ENCODE results near the gene RAB7B. TPM values are rescaled to one million over a fixed set of nuclear protein-coding genes. Genes with fewer than 3 reads are reported as not detected.

The RAB7B gene
- total RNA-seq, 1 experiment from 2014 or later = not detected

DNA sequence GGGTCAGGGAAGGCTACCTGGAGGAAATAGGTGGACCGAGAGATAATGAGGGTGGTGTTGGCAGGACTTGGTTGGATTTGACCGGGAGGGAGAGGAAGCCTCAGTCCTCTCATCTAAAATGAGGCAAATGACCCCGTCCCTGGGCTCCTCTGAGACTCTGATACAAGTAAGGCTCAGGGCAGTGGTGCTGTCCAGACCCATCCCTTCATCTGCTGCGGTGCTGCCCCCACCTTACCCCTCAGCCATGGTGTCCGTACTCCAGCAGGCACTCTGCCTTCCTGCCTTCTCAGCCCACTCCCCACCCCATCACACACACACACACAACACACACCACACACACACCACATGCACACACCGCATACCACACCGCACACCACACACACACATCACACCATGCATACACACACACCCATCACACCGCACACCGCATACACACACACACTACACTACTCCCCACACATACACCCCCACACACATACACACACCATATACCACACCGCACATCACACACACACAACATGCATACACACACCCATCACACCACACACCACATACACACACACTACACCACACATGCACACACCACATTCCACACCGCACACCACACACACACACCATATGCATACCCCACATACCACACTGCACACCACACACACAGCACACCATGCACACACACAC lies 30.6 kb downstream of the RAB7B start:
- Mint-ChIP-seq H3K4me3 (no peak overlapping the region), H3K27ac (no peak overlapping the region), H3K4me1 (peaks cover 5% of the 10 kb centered on the region; the same call in 1 of the 2 replicates), H3K27me3 (ENCODE audit: low read depth) (peaks cover 3% of the 10 kb centered on the region; the same call in 1 of the 2 replicates), H3K36me3 (peaks cover 2% of the 10 kb centered on the region; the same call in 1 of the 2 replicates), H3K9me3 (peaks cover 23% of the 10 kb centered on the region)
- peak; percentile 54 for ATAC-seq
- TF ChIP-seq ZNF121 (CRISPR knock-in tag; IDR thresholded peaks at IDR 0.05) (no peak), ZNF263 (CRISPR knock-in tag; IDR thresholded peaks at IDR 0.05; ENCODE audit: low read depth) (no peak), ATF2 (CRISPR knock-in tag; IDR thresholded peaks at IDR 0.05; ENCODE audit: borderline replicate concordance, low read depth) (no peak), AFF4 (CRISPR knock-in tag; IDR thresholded peaks at IDR 0.05; ENCODE audit: borderline replicate concordance) (no peak), NFATC4 (CRISPR knock-in tag; IDR thresholded peaks at IDR 0.05) (no peak), GABPB1 (CRISPR knock-in tag; IDR thresholded peaks at IDR 0.05) (no peak), E2F1 (CRISPR knock-in tag; IDR thresholded peaks at IDR 0.05) (no peak), SMAD4 (CRISPR knock-in tag; IDR thresholded peaks at IDR 0.05) (no peak), ZBTB21 (CRISPR knock-in tag; IDR thresholded peaks at IDR 0.05; ENCODE audit: borderline replicate concordance) (no peak), USF1 (CRISPR knock-in tag; IDR thresholded peaks at IDR 0.05) (no peak), JUN (CRISPR knock-in tag; IDR thresholded peaks at IDR 0.05) (no peak), KAT7 (CRISPR knock-in tag; IDR thresholded peaks at IDR 0.05; ENCODE audit: borderline replicate concordance) (no peak), CREB1 (CRISPR knock-in tag; IDR thresholded peaks at IDR 0.05) (no peak), PRRX2 (CRISPR knock-in tag; IDR thresholded peaks at IDR 0.05) (no peak)
- TF ChIP-seq, protein P1, sequence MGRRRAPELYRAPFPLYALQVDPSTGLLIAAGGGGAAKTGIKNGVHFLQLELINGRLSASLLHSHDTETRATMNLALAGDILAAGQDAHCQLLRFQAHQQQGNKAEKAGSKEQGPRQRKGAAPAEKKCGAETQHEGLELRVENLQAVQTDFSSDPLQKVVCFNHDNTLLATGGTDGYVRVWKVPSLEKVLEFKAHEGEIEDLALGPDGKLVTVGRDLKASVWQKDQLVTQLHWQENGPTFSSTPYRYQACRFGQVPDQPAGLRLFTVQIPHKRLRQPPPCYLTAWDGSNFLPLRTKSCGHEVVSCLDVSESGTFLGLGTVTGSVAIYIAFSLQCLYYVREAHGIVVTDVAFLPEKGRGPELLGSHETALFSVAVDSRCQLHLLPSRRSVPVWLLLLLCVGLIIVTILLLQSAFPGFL (CRISPR knock-in tag; IDR thresholded peaks at IDR 0.05; ENCODE audit: borderline replicate concordance) = no peak
- TF ChIP-seq, protein P2, sequence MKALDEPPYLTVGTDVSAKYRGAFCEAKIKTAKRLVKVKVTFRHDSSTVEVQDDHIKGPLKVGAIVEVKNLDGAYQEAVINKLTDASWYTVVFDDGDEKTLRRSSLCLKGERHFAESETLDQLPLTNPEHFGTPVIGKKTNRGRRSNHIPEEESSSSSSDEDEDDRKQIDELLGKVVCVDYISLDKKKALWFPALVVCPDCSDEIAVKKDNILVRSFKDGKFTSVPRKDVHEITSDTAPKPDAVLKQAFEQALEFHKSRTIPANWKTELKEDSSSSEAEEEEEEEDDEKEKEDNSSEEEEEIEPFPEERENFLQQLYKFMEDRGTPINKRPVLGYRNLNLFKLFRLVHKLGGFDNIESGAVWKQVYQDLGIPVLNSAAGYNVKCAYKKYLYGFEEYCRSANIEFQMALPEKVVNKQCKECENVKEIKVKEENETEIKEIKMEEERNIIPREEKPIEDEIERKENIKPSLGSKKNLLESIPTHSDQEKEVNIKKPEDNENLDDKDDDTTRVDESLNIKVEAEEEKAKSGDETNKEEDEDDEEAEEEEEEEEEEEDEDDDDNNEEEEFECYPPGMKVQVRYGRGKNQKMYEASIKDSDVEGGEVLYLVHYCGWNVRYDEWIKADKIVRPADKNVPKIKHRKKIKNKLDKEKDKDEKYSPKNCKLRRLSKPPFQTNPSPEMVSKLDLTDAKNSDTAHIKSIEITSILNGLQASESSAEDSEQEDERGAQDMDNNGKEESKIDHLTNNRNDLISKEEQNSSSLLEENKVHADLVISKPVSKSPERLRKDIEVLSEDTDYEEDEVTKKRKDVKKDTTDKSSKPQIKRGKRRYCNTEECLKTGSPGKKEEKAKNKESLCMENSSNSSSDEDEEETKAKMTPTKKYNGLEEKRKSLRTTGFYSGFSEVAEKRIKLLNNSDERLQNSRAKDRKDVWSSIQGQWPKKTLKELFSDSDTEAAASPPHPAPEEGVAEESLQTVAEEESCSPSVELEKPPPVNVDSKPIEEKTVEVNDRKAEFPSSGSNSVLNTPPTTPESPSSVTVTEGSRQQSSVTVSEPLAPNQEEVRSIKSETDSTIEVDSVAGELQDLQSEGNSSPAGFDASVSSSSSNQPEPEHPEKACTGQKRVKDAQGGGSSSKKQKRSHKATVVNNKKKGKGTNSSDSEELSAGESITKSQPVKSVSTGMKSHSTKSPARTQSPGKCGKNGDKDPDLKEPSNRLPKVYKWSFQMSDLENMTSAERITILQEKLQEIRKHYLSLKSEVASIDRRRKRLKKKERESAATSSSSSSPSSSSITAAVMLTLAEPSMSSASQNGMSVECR (CRISPR knock-in tag; IDR thresholded peaks at IDR 0.05; ENCODE audit: borderline replicate concordance) = no peak
- TF ChIP-seq, protein P3, sequence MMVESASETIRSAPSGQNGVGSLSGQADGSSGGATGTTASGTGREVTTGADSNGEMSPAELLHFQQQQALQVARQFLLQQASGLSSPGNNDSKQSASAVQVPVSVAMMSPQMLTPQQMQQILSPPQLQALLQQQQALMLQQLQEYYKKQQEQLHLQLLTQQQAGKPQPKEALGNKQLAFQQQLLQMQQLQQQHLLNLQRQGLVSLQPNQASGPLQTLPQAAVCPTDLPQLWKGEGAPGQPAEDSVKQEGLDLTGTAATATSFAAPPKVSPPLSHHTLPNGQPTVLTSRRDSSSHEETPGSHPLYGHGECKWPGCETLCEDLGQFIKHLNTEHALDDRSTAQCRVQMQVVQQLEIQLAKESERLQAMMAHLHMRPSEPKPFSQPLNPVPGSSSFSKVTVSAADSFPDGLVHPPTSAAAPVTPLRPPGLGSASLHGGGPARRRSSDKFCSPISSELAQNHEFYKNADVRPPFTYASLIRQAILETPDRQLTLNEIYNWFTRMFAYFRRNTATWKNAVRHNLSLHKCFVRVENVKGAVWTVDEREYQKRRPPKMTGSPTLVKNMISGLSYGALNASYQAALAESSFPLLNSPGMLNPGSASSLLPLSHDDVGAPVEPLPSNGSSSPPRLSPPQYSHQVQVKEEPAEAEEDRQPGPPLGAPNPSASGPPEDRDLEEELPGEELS (CRISPR knock-in tag; IDR thresholded peaks at IDR 0.05) = no peak
- TF ChIP-seq, protein P4, sequence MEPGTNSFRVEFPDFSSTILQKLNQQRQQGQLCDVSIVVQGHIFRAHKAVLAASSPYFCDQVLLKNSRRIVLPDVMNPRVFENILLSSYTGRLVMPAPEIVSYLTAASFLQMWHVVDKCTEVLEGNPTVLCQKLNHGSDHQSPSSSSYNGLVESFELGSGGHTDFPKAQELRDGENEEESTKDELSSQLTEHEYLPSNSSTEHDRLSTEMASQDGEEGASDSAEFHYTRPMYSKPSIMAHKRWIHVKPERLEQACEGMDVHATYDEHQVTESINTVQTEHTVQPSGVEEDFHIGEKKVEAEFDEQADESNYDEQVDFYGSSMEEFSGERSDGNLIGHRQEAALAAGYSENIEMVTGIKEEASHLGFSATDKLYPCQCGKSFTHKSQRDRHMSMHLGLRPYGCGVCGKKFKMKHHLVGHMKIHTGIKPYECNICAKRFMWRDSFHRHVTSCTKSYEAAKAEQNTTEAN (CRISPR knock-in tag; IDR thresholded peaks at IDR 0.05) = no peak
- ChIA-PET POLR2A (no interaction called here), CTCF (interaction anchor here (0.5 kb wide), 1 partner anchor 12 kb away, joined by 3 read pairs; no protein-coding TSS in a partner anchor)
- DNase-seq (ENCODE audit: low spot score) = no peak

All from WTC11 (cell line).